Panc1 (cell line): ENCODE data around the gene FAF1.

Source experiments
- POLR2AphosphoS5 ChIP-seq: IDR thresholded peaks from 2 replicates; pipeline ENCODE4 v1.6.1; 2012; ENCODE audit warnings: mild to moderate bottlenecking, low read depth, low read length, moderate library complexity
- SIN3A ChIP-seq: IDR thresholded peaks from 2 replicates; pipeline ENCODE4 v1.6.1; 2012; ENCODE audit warnings: low read depth, mild to moderate bottlenecking, low read length, moderate library complexity, borderline replicate concordance; ENCODE audit not compliant: insufficient read depth
- TF ChIP-seq, protein P1 (sequence below): fragments of 450-650 bp; IDR thresholded peaks from 2 replicates; pipeline ENCODE4 v1.5.1; 2017; ENCODE audit warnings: mild to moderate bottlenecking
- TF ChIP-seq, protein P2 (sequence below), 2 experiments: IDR thresholded peaks; 2 replicates each; pipeline ENCODE4 v1.6.1; 2011 to 2012; ENCODE audit warnings: low read depth in 2 of 2, control low read depth in 1 of 2, low read length in 1 of 2, mild to moderate bottlenecking in 1 of 2, moderate library complexity in 1 of 2; ENCODE audit not compliant: insufficient read depth in 1 of 2

DNA sequence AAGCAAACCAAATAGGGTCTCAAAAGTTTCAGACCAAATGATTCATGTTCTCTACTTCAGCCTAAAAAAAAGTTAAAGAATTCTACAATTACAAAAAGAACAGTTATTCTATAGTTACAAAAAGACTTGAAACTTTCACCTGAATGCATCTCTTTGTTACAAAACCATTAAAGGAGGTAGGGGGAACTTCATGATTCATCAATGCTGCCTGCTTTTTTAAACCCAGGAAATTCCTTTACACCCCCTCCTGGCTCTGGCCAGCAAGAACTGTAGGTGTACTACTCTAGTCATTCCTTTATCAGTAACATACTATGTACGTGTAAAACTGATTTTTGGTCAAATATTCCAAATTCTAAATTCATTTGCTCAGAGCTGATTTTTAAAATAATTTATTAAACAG, 5.0 kb downstream of the FAF1 start:
- TF ChIP-seq, protein P1, sequence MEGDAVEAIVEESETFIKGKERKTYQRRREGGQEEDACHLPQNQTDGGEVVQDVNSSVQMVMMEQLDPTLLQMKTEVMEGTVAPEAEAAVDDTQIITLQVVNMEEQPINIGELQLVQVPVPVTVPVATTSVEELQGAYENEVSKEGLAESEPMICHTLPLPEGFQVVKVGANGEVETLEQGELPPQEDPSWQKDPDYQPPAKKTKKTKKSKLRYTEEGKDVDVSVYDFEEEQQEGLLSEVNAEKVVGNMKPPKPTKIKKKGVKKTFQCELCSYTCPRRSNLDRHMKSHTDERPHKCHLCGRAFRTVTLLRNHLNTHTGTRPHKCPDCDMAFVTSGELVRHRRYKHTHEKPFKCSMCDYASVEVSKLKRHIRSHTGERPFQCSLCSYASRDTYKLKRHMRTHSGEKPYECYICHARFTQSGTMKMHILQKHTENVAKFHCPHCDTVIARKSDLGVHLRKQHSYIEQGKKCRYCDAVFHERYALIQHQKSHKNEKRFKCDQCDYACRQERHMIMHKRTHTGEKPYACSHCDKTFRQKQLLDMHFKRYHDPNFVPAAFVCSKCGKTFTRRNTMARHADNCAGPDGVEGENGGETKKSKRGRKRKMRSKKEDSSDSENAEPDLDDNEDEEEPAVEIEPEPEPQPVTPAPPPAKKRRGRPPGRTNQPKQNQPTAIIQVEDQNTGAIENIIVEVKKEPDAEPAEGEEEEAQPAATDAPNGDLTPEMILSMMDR: no peak
- TF ChIP-seq SIN3A (no peak), POLR2AphosphoS5 (no peak)
- TF ChIP-seq, protein P2, sequence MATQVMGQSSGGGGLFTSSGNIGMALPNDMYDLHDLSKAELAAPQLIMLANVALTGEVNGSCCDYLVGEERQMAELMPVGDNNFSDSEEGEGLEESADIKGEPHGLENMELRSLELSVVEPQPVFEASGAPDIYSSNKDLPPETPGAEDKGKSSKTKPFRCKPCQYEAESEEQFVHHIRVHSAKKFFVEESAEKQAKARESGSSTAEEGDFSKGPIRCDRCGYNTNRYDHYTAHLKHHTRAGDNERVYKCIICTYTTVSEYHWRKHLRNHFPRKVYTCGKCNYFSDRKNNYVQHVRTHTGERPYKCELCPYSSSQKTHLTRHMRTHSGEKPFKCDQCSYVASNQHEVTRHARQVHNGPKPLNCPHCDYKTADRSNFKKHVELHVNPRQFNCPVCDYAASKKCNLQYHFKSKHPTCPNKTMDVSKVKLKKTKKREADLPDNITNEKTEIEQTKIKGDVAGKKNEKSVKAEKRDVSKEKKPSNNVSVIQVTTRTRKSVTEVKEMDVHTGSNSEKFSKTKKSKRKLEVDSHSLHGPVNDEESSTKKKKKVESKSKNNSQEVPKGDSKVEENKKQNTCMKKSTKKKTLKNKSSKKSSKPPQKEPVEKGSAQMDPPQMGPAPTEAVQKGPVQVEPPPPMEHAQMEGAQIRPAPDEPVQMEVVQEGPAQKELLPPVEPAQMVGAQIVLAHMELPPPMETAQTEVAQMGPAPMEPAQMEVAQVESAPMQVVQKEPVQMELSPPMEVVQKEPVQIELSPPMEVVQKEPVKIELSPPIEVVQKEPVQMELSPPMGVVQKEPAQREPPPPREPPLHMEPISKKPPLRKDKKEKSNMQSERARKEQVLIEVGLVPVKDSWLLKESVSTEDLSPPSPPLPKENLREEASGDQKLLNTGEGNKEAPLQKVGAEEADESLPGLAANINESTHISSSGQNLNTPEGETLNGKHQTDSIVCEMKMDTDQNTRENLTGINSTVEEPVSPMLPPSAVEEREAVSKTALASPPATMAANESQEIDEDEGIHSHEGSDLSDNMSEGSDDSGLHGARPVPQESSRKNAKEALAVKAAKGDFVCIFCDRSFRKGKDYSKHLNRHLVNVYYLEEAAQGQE (IDR thresholded peaks at IDR 0.05; ENCODE audit: insufficient read depth in 1 of 2, low read depth in 2 of 2, low read length in 1 of 2): no peak
